ENCODE data around the gene NLGN1. TPM values are rescaled to one million over a fixed set of nuclear protein-coding genes. Genes with fewer than 3 reads are reported as not detected.

NLGN1 gene
- total RNA-seq, 1 donor from 2014 or later = 50.2 TPM

DNA sequence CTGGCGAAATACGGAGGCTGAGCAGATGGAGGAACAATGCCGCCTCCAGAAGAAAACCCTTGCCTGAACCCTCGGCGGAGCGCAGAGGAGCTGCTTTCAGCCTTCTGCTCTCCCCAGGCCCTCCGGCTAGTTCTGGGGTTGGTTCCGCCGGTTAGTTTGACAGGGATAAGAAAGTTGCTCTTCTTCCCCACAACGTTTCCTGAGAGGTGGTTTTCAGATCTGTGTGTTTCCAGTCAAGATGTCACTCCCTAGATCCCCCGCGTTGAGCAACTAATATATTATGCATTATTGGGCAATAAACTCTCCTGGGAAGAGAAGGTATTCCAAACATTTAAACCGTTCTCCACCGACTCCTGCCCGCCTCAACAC lies 551 bp downstream of the NLGN1 start:
- no peaks in the 10 kb centered on the region for H3K36me3 Mint-ChIP-seq (ENCODE audit: unreplicated experiment)
- peak overlapping the region; percentile 94 for H3K4me3 Mint-ChIP-seq (ENCODE audit: unreplicated experiment)
- peak overlapping the region; percentile 94 for H3K27ac Mint-ChIP-seq (ENCODE audit: unreplicated experiment)
- no peak for DNase-seq
- TF ChIP-seq, protein P1, sequence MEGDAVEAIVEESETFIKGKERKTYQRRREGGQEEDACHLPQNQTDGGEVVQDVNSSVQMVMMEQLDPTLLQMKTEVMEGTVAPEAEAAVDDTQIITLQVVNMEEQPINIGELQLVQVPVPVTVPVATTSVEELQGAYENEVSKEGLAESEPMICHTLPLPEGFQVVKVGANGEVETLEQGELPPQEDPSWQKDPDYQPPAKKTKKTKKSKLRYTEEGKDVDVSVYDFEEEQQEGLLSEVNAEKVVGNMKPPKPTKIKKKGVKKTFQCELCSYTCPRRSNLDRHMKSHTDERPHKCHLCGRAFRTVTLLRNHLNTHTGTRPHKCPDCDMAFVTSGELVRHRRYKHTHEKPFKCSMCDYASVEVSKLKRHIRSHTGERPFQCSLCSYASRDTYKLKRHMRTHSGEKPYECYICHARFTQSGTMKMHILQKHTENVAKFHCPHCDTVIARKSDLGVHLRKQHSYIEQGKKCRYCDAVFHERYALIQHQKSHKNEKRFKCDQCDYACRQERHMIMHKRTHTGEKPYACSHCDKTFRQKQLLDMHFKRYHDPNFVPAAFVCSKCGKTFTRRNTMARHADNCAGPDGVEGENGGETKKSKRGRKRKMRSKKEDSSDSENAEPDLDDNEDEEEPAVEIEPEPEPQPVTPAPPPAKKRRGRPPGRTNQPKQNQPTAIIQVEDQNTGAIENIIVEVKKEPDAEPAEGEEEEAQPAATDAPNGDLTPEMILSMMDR (IDR thresholded peaks at IDR 0.05; ENCODE audit: partially characterized antibody, unreplicated experiment) = no peak
- H3K4me1 Mint-ChIP-seq (ENCODE audit: low read depth, unreplicated experiment) = peaks cover 30% of the 10 kb centered on the region
- H3K27me3 Mint-ChIP-seq (ENCODE audit: unreplicated experiment) = peaks cover 12% of the 10 kb centered on the region
- H3K9me3 Mint-ChIP-seq (ENCODE audit: unreplicated experiment) = peaks cover 28% of the 10 kb centered on the region

DNA sequence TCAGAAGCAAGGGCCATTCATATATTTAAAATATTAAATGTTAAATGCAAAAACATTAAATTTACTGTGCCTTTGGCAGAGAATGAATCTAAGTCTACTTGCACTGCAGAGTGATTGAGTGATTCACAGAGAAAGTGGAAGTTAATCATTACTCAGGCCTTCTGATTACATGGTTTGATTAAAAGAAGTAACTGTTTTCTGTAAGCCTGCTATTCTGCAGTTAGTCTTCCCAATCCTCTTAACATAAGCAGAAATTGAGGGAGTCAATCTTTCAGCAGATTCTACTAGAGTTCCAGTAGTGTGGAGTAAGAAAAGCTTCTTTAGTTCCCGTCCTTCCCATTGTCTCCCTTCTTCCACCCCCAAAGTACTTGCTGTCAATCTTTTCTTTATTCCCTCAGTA lies 1.5 kb downstream of the NLGN1 start:
- peaks cover 34% of the 10 kb centered on the region for H3K4me1 Mint-ChIP-seq (ENCODE audit: low read depth, unreplicated experiment)
- no peak for DNase-seq
- H3K9me3 Mint-ChIP-seq (ENCODE audit: unreplicated experiment) = peaks cover 28% of the 10 kb centered on the region
- TF ChIP-seq, protein P1 (IDR thresholded peaks at IDR 0.05; ENCODE audit: partially characterized antibody, unreplicated experiment) = no peak
- H3K36me3 Mint-ChIP-seq (ENCODE audit: unreplicated experiment) = no peaks in the 10 kb centered on the region
- H3K27me3 Mint-ChIP-seq (ENCODE audit: unreplicated experiment) = peaks cover 12% of the 10 kb centered on the region
- H3K4me3 Mint-ChIP-seq (ENCODE audit: unreplicated experiment) = peak overlapping the region; percentile 94
- peak overlapping the region; percentile 76 for H3K27ac Mint-ChIP-seq (ENCODE audit: unreplicated experiment)

DNA sequence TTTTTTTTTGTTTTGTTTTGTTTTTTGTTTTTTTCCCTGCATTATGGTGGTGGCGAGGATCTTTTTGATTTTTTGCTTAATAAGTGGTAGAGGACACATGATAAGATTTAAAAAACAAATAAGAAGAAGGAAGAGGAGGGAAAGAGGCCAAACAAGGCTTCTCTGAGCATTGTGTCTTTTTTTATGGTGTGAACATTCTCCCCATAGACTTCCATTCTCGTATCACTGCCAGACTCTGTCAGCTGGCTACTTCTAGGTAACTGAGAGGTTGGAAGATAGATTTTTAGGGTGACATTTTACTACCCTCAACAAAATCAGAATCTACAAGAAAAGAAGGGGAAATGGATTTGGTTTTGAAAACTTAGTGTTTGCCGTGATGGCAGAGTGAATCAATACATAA lies 3.8 kb downstream of the NLGN1 start:
- Mint-ChIP-seq H3K4me3 (ENCODE audit: unreplicated experiment) (peak overlapping the region; percentile 78), H3K27ac (ENCODE audit: unreplicated experiment) (peak overlapping the region; percentile 67), H3K27me3 (ENCODE audit: unreplicated experiment) (peaks cover 10% of the 10 kb centered on the region), H3K9me3 (ENCODE audit: unreplicated experiment) (peaks cover 22% of the 10 kb centered on the region), H3K36me3 (ENCODE audit: unreplicated experiment) (no peaks in the 10 kb centered on the region), H3K4me1 (ENCODE audit: low read depth, unreplicated experiment) (peaks cover 40% of the 10 kb centered on the region)
- no peak for DNase-seq
- TF ChIP-seq, protein P1 (IDR thresholded peaks at IDR 0.05; ENCODE audit: partially characterized antibody, unreplicated experiment) = no peak

DNA sequence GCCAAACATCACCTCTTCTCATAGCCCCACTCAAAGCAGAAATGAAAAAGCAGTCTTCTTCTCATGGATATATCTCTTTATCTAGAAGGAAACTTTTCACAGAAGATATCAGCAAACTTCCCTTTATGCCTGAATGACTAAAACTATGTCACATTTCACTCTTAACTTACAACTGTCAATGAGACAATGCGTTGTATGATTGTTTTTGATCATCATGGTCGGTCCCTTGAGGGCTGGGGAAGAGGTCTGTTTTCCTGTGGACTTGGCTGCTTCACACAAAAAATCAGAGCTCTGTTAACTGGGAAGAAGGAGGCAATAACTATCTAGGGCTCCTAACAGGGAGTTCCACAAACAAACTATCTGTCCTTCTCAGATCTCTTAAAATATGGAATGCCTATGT lies 5.1 kb downstream of the NLGN1 start:
- H3K36me3 Mint-ChIP-seq (ENCODE audit: unreplicated experiment) = no peaks in the 10 kb centered on the region
- TF ChIP-seq, protein P1 (IDR thresholded peaks at IDR 0.05; ENCODE audit: partially characterized antibody, unreplicated experiment) = no peak
- peaks cover 14% of the 10 kb centered on the region for H3K9me3 Mint-ChIP-seq (ENCODE audit: unreplicated experiment)
- H3K4me3 Mint-ChIP-seq (ENCODE audit: unreplicated experiment) = peak overlapping the region; percentile 13
- H3K4me1 Mint-ChIP-seq (ENCODE audit: low read depth, unreplicated experiment) = peaks cover 40% of the 10 kb centered on the region
- H3K27me3 Mint-ChIP-seq (ENCODE audit: unreplicated experiment) = peaks cover 10% of the 10 kb centered on the region
- peak overlapping the region; percentile 0 for H3K27ac Mint-ChIP-seq (ENCODE audit: unreplicated experiment)
- no peak for DNase-seq

DNA sequence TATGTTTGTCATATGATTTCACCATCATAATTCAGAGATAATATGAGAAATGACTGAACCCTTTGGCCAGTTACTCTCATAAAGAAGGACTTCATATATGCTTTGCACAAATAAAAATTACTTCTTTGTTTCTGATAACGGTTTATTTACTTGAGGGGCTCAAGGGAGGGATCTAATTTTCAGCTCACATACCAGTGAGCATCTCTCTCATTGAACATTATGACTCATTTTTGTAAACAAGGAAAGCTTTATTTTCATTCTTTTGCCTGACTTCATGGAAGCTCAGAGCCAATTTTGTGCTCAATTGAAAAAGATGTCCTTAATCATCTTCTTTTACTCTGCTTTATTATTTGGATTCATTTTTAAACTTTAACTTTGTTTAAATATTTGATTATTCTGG lies 5.8 kb downstream of the NLGN1 start:
- H3K27ac Mint-ChIP-seq (ENCODE audit: unreplicated experiment) = no peak overlapping the region
- H3K27me3 Mint-ChIP-seq (ENCODE audit: unreplicated experiment) = peaks cover 7% of the 10 kb centered on the region
- H3K4me1 Mint-ChIP-seq (ENCODE audit: low read depth, unreplicated experiment) = peaks cover 40% of the 10 kb centered on the region
- H3K4me3 Mint-ChIP-seq (ENCODE audit: unreplicated experiment) = peak overlapping the region; percentile 26
- no peaks in the 10 kb centered on the region for H3K36me3 Mint-ChIP-seq (ENCODE audit: unreplicated experiment)
- H3K9me3 Mint-ChIP-seq (ENCODE audit: unreplicated experiment) = peaks cover 9% of the 10 kb centered on the region
- no peak for DNase-seq
- TF ChIP-seq, protein P1 (IDR thresholded peaks at IDR 0.05; ENCODE audit: partially characterized antibody, unreplicated experiment) = no peak
